ENCODE data around the gene TTC13.
A peak's percentile ranks its signal among the peaks of the same experiment; 100 is the strongest.
"Not testable (repeated sequence)": the region's sequence is repeated elsewhere in the genome, so short reads cannot be mapped to it uniquely, and the experiment has no call there.

TTC13 gene

GRCh38 chr1:230992100-230992774 lies 13.6 kb upstream of the TTC13 start:
- no peak for DNase-seq

- DNase-seq, result no peak
Measured at GRCh38 chr1:230987448-230987847, 8.8 kb upstream of the TTC13 start.

GRCh38 chr1:230986976-230987375 lies 8.3 kb upstream of the TTC13 start:
- DNase-seq, result no peak

DNA sequence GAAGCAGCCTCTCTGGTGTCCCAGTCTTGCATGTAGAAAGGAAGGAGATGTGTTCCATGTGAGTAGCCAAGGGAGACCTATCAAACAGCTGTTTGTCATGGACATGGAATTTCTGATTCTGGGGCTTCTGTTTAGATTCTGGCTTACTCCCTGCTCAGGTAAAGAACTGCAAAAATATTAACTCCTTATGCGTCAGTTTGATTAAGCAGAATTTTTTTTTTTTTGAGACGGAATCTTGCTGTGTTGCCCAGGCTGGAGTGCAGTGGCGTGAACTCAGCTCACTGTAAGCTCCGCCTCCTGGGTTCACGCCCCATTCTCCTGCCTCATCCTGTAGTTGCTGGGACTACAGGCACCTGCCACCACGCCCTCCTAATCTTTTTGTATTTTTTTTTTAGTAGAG lies 7.0 kb upstream of the TTC13 start:
- DNase-seq, result no peak

- not testable (repeated sequence) for DNase-seq
Measured at GRCh38 chr1:230984622-230985515, 6.2 kb upstream of the TTC13 start.

GRCh38 chr1:230983811-230984210 lies 5.2 kb upstream of the TTC13 start:
- no peak for DNase-seq

DNA sequence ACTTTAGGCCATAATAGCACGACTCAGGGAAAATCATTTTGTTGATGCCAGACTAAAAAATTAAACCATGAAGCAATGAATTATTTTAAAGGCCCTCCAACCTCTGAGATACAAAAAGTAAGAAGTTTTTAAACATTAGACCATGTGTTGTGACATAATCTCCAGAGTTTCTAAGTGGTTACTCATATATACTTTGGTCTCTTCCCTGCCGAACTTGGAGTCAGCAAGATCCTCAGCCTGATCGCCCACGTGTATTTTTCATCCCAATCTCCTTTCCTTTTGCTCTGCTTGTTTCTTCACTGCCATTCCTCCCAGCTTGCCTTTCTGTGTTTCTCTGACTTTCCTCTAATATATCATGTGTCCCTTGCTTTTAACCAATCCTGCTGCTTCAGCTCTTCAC lies 4.0 kb upstream of the TTC13 start:
- DNase-seq, result no peak

GRCh38 chr1:230979952-230980351 lies 1.3 kb upstream of the TTC13 start:
- DNase-seq, result no peak

DNA sequence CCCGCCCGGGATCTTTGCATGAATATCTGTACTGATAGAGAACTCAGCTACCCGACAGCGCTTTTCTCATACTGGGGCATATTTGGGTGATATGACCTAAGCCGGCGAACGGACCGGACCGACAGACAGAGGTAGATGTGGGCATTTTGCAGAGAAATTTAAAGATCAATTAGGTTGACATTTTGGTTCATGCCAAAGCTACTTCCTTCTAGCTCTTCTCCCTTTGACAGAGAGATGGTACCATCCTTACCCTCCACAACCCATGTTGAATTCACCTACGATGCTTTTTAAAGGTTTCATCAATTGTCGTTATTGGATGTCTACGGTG lies 692 bp upstream of the TTC13 start:
- no peak for DNase-seq

DNA sequence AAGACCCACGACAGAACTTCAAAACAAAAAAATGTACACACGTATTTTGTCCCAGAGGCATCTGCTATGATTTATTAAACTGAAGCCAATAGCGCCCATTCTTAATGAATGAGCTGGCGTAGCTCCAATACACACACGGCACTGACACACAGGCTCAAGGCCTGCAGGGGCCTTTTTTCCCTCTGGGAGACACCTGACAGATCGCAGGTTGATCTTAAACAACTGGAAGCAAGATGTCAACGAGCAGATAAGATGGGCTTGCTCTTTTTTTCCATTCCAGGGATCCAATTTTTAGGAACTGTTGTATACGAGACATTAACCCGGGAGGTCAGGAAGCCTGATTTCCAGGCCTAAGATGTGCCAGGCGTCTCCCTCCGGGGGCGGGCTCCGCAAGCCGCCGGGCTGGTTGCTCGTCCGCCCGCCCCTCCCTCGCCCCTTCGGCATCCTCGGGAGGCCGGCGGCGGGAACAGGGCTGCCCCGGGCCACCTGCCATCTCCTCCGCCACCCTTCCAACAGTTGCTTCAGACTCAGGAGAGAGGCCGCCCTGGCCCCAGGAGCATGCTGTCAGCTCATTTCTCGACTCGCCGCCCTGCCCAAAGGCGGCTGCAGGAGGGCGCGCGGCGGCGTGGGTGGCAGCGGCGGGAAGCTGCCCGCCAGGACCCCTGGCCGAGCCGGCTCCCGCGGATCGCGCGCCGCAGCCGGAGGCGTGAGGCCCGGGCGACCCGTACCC lies 735 bp downstream of the TTC13 start:
- DNase-seq, result peak; percentile 10 to 36

DNA sequence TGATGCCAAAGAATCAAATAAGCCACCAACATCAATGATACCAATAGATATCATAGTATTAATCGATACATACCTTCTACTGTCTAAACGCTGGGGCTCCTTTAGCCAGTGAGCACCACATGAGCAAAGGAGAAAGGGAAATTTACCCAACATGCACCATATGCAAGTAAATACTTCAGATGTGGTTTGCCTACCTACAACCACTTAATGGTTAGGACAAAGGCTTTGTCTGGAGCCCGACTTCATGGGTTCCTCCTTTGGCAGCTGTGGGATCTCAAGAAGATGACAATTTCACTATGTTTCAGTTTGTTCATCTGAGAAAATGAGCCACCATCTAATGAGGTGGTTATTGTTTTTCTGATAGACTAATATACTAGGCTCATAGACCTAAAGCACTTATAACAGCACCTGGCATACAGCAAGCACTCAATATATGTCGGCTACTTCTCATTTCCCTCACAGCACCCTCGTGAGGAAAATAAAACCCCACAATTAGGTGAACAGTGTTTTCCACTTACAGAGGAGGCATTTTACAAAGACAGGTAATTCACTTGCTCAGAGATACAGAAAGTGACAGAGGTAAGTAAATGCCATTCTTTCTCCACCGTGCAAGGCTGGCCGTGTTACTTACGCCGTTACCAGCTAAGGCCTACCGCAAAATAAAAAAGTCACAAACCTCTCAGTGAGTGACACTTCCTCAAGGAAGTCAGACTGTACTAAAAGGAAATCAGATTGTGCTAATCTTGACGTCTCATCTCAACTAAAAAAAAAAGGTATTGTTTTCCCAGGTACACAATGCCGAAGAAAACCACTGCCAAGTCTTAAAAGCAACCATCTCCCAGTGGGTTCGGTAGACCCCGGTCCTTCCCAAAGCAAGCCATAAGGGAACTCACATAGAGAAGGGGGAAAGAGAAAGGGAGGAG lies 1.6 kb downstream of the TTC13 start:
- DNase-seq, result peak; percentile 45 to 53

DNA sequence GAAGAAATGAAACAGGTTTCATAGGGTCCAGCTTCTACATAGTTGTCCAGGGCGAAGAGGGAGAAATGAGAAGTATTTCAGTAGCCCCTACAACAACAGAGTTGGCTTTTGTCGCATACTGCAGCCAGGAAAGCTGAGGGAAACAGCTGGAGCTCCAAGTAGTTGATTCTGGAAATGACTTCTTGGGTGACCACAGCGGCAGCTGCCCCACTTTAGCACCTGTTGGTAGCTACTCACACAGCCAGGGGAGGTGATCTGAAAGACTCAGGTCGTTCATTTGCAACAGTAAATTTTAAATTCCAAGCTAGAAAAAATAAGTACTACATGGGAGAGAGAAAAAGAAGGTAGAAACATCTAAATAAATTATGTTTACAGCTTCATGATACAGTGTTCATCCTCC lies 2.3 kb downstream of the TTC13 start:
- no peak for DNase-seq

DNA sequence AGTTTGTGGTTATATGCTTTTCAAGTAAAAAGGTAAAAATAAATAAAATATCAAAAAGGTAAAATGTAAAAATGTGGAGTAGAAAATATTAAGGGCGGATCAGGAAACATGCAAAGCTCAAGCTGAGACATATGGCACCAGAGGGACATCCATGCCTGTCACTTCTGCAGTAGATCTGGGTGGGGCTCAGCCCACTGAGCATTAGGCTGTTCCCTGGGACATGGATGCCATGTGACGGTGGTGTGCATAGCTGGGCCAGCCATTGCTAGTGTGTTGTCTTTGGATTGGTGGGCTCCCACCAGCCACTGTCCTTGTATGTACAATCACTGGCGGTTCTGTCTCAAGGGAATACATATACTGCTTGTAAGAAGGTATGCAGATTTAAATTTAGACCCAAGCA lies 3.0 kb downstream of the TTC13 start:
- no peak for DNase-seq

DNA sequence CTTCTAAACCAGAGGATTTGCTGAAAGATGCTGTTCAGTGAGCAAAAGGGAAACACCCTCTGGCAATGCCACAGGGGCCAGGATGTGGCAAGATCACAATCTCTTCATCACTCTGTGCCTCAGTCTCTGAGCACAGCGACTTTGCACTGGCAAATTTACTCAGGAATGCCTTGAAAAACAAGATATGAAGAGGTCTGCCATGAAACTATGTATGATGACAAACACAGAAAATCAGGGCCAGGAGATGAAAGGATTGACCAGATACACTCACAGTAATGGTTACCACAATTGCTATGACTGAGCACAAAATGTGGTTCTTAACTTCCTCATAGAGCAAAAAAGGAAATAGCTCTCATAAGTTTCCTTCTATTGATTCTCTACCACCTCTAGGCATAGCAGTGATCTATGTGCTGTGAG lies 5.8 kb downstream of the TTC13 start:
- peak; percentile 54 to 77 for DNase-seq

DNA sequence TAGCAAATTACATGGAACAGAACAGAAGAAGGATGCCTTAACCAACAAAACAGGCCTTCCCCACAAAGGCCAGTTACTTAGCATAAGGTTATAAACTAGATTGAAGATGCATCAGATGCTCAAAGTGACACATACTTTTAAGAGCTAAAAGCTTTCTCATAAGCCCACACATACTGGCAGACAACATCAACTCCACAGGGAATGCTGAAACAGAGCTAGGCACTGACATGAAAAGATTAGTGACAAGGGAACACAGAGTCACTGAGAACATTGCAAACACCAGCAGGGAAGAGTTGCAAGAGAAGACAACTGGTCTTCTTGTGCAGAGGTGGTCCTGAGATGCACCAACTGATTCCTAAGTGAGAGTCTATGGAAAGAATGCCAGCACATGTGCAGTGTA lies 6.9 kb downstream of the TTC13 start:
- DNase-seq, result no peak

GRCh38 chr1:230970432-230970831 lies 8.2 kb downstream of the TTC13 start:
- DNase-seq, result no peak

DNA sequence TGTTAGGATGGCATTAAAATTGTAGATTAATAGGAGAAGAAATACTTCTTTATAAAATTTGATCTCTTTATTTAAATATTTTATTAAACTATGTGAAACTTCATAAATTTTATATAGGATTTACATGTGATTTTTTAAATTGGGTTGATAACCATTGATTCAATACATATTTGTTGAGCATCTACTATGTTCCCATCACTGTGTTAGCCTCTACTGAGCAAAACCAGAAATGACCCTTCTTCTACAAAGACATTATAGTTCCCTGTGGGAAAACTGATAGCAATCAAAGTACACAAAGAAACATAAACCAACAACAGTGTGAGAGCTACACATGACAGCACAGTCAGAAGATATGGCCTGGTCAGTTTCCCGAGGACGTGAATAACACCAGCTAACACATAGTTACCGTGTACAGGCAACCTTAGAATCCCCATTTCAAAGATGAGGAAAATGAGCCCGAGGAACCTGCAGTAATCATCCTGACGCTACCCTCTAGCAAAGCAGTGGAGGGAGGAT lies 12.2 kb downstream of the TTC13 start:
- no peak for DNase-seq

GRCh38 chr1:230965535-230965934 lies 13.1 kb downstream of the TTC13 start:
- peak in 1 of 2 donors; percentile 24 for DNase-seq

- no peak for DNase-seq
Measured at GRCh38 chr1:230964896-230965295, 13.8 kb downstream of the TTC13 start.

DNA sequence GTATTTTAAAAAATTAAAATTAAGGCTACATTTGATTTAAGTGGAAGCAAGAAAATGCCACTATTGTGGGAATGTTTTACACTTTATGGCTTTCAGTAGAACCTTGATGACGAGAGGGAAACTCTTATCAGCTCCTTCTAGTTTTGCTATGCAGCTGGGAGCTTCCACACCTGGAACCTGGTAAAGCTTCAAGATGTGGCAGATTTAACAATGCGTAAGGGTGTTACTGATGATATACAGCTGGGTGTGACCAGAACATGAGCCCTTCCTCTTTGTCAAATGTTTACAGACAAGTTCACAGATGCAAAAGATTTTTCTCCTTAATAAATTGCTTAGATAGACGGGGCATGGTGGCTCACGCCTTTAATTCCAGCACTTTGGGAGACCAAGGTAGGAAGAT lies 20.3 kb downstream of the TTC13 start:
- DNase-seq, result no peak

DNA sequence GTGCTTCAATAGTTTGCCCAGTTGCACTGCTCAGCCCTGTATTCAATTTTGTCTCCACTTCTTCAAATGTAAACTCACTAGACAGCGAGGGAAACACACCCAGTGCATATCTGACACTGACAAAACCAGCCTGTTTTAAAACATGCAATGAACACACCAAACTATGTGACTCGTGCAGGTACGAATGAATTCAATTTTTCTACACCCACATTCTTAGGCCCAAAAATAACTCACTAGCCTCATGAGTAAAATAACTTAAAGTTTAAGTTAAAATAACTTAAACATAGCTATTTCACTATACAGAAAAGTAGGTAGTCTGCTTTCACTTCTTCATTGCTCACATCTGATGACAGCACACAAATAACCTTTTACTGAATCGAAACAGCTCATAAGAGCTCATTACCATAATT lies 21.1 kb downstream of the TTC13 start:
- DNase-seq, result no peak

- DNase-seq, result no peak
Measured at GRCh38 chr1:230950404-230950803, 28.3 kb downstream of the TTC13 start.
